Keratinocyte (primary cell): ENCODE measurements around the gene TMEM126A. TPM values are rescaled to one million over a fixed set of nuclear protein-coding genes. Genes with fewer than 3 reads are reported as not detected.

ENCODE experiments used
- DNase-seq: peaks from one replicate; pipeline ENCODE4 v3.0.0-alpha.2; 2011; ENCODE audit warnings: low read depth, missing footprints, low spot score
- FAIRE-seq: peaks from 2 replicates; lab custom pipeline; 2011; peaks lifted over from hg19 to GRCh38; lab: Jason Lieb, UNC
- H2AFZ ChIP-seq: 2 replicates; pipeline ENCODE4 v1.6.0; 2012; ENCODE audit warnings: low read length, control low read depth, inconsistent platforms; ENCODE audit not compliant: control insufficient read depth
- H3K27ac ChIP-seq: 2 replicates; pipeline ENCODE4 v1.5.1; 2011; ENCODE audit warnings: low read length; ENCODE audit not compliant: control insufficient read depth, insufficient read depth
- H3K27me3 ChIP-seq: 3 replicates; pipeline ENCODE4 v1.6.0; 2011; ENCODE audit warnings: low read length; ENCODE audit not compliant: control insufficient read depth, insufficient read depth; ENCODE audit errors: extremely low read depth
- H3K36me3 ChIP-seq, 2 experiments: 2 replicates in 1 of 2; 3 replicates in 1 of 2; pipeline ENCODE4 v1.5.1; 2011; ENCODE audit warnings: low read length in 2 of 2, mild to moderate bottlenecking in 1 of 2; ENCODE audit not compliant: control insufficient read depth in 2 of 2, insufficient read depth in 2 of 2; ENCODE audit errors: extremely low read depth in 1 of 2
- H3K4me1 ChIP-seq: 3 replicates; pipeline ENCODE4 v1.5.1; 2011; ENCODE audit warnings: low read length; ENCODE audit not compliant: control insufficient read depth, insufficient read depth; ENCODE audit errors: extremely low read depth
- H3K4me2 ChIP-seq: 3 replicates; pipeline ENCODE4 v1.6.0; 2011; ENCODE audit warnings: low read depth, low read length; ENCODE audit not compliant: control insufficient read depth, insufficient read depth; ENCODE audit errors: extremely low read depth
- H3K4me3 ChIP-seq, 3 experiments: fragments of 200-600 bp in 1 of 3; sonication (generic) in 1 of 3; 2 replicates in 2 of 3; 3 replicates in 1 of 3; pipeline ENCODE4 v1.5.1; 2011 to 2016; ENCODE audit warnings: low read length in 3 of 3, mild to moderate bottlenecking in 3 of 3, control low read depth in 2 of 3, inconsistent platforms in 1 of 3, low read depth in 1 of 3, mixed read lengths in 1 of 3, mixed run types in 1 of 3, moderate library complexity in 1 of 3; ENCODE audit not compliant: control insufficient read depth in 2 of 3, insufficient read depth in 2 of 3; ENCODE audit errors: extremely low read depth in 1 of 3
- H3K79me2 ChIP-seq: 2 replicates; pipeline ENCODE4 v1.6.0; 2012; ENCODE audit warnings: low read length; ENCODE audit not compliant: control insufficient read depth, insufficient read depth
- H3K9ac ChIP-seq: 3 replicates; pipeline ENCODE4 v1.6.0; 2011; ENCODE audit warnings: low read length; ENCODE audit not compliant: control insufficient read depth, insufficient read depth; ENCODE audit errors: extremely low read depth
- H3K9me1 ChIP-seq: 3 replicates; pipeline ENCODE4 v1.6.0; 2011; ENCODE audit warnings: low read length; ENCODE audit not compliant: control insufficient read depth, insufficient read depth; ENCODE audit errors: extremely low read depth
- H3K9me3 ChIP-seq: 2 replicates; pipeline ENCODE4 v1.5.1; 2012; ENCODE audit warnings: low read depth, low read length; ENCODE audit not compliant: control insufficient read depth
- H4K20me1 ChIP-seq: 3 replicates; pipeline ENCODE4 v1.6.0; 2011; ENCODE audit warnings: low read length; ENCODE audit not compliant: control insufficient read depth, insufficient read depth; ENCODE audit errors: extremely low read depth
- EZH2 ChIP-seq: IDR thresholded peaks from one replicate; pipeline ENCODE4 v1.6.1; 2012; ENCODE audit warnings: inconsistent platforms, mild to moderate bottlenecking, low read length, moderate library complexity
- dilution Hi-C: fragments of 300-500 bp; cut with MboI; formaldehyde crosslinking; loops from one replicate; pipeline ENCODE4 v1.7.0; 2020; ENCODE audit warnings: low sequenced_read_pairs; ENCODE audit not compliant: extremely low pct_ligation_motif_present
- polyA plus RNA-seq, 5 experiments: library from polyadenylated mRNA; depleted of rRNA in 3 of 5; stranded (reverse) in 3 of 5; stranded (forward) in 1 of 5; unstranded in 1 of 5; fragments of >200 nt; gene quantifications; 1 replicate in 1 of 5; 2 replicates in 3 of 5; 3 replicates in 1 of 5; pipeline versions ENCODE4 v1.2.1 to v1.2.3, GENCODE V29; 2011 to 2012; ENCODE audit warnings: missing spikeins in 2 of 5, low read depth in 1 of 5, low replicate concordance in 1 of 5
- TF ChIP-seq, protein P1 (sequence below), 3 experiments: IDR thresholded peaks in 1 of 3; conservative IDR thresholded peaks in 1 of 3; optimal IDR thresholded peaks in 1 of 3; 2 replicates in 2 of 3; 3 replicates in 1 of 3; pipeline versions ENCODE3 to v1.5.1; 2011; ENCODE audit warnings: low read length in 3 of 3, mild to moderate bottlenecking in 3 of 3, moderate library complexity in 2 of 3, control low read depth in 1 of 3, inconsistent platforms in 1 of 3; ENCODE audit not compliant: insufficient read depth in 2 of 3; ENCODE audit errors: extremely low read depth in 1 of 3

Gene TMEM126A
- polyA plus RNA-seq, 1 donor (not counting 4 experiments of a cell fraction or from before 2014, with no cell fraction given) = 70.2 TPM

DNA sequence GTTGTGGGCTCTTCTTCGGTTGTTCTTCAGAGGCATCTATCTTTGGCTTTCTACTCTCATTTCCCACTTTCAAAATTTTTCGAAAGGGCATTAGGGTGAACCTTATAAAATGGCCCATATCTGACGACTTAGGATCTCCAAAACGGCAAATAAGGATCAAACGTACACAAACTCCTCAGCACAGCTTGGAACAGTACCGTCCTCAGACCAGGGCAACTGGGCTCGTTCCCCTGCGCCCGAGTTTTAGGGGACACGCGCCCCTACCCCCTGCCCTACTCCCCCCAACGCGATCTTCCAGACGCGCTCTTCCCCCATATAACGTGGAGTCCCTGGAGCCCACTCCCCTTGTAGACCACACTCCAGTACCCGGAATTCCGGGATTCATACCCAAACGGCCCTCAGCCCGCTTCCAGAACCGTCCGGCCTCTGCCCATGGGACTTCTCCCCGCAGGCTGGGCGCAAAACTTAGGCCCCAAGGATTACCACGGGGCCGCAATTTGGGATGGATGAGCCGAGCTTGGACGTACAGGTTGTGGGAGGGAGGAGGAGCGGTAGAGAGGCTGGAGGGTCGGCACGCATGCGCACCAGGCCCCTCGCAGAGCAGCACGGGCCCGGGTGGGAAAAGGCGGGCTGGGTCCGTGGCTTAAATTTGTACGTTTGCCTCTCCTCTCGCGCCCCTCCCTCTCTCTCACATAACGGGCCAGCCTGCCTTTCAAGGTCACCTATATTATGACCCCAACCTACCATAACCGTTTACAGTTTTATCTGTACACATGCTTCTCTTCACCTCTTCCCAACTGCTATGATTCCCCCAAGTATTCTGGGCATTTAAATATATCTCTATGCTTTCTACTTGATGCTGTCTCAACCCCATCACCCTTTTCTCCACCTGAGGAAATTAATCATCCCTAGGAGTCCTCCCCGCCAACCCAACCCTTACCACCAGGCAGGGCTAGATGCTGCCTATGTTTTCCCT is 34.9 kb downstream of the TMEM126A start:
- H3K9me3 ChIP-seq = no peaks in the 10 kb centered on the region
- no peaks in the 10 kb centered on the region for H3K27me3 ChIP-seq
- peak overlapping the region; percentile 72 for H3K4me2 ChIP-seq
- FAIRE-seq = no peak
- TF ChIP-seq, protein P1, sequence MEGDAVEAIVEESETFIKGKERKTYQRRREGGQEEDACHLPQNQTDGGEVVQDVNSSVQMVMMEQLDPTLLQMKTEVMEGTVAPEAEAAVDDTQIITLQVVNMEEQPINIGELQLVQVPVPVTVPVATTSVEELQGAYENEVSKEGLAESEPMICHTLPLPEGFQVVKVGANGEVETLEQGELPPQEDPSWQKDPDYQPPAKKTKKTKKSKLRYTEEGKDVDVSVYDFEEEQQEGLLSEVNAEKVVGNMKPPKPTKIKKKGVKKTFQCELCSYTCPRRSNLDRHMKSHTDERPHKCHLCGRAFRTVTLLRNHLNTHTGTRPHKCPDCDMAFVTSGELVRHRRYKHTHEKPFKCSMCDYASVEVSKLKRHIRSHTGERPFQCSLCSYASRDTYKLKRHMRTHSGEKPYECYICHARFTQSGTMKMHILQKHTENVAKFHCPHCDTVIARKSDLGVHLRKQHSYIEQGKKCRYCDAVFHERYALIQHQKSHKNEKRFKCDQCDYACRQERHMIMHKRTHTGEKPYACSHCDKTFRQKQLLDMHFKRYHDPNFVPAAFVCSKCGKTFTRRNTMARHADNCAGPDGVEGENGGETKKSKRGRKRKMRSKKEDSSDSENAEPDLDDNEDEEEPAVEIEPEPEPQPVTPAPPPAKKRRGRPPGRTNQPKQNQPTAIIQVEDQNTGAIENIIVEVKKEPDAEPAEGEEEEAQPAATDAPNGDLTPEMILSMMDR (optimal IDR thresholded peaks at IDR 0.05 in 1 of 3, IDR thresholded peaks at IDR 0.05 in 1 of 3, conservative IDR thresholded peaks at IDR 0.05 in 1 of 3; ENCODE audit: extremely low read depth in 1 of 3, insufficient read depth in 2 of 3, low read length in 3 of 3) = no peak
- no peak for TF ChIP-seq EZH2
- no peaks in the 10 kb centered on the region for H3K79me2 ChIP-seq
- peak overlapping the region; percentile 77 for H2AFZ ChIP-seq
- peak overlapping the region; percentile 34 to 55 (median 36) for H3K4me3 ChIP-seq
- H3K4me1 ChIP-seq = no peaks in the 10 kb centered on the region
- no peak overlapping the region for H3K27ac ChIP-seq
- dilution Hi-C loops = no loop called here
- H3K36me3 ChIP-seq = no peaks in the 10 kb centered on the region
- peak overlapping the region; percentile 26 for H3K9ac ChIP-seq
- H3K9me1 ChIP-seq = no peaks in the 10 kb centered on the region
- no peaks in the 10 kb centered on the region for H4K20me1 ChIP-seq
- DNase-seq = no peak

DNA sequence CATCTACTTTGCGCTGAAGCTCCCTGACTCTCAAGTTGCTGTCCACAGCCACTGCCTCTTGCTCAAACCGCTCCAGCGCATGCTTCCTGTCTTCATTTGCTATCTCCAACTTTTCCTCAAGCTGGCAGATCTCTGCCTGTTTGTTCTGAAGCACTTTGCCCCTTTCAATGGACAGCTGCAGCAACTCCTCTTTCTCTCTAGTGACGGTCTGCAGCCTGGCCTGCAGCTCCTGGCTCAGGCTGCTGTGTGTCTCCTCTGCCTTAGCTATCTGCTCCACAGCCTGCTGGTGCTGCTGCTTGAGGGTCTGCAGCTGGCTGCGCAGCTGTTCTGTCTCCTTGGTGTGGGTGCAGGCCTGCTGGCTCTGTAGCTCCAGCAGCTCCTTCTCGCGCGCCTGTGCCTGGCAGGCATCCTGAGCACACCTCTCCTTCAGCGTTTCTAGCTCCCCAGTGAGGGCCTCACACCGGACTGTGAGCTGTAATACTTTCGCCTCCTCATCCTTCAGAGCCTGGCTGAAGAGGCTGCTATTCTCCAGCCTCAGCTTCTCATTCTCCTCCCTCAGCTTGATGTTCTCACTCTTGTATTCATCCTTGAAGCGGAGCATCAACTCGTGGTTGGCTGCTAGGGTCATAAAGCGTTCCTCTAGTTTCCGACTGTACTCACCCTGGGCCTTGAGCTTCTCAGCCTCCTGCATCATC is 37.5 kb downstream of the TMEM126A start:
- FAIRE-seq (no peak), DNase-seq (no peak)
- no peak for TF ChIP-seq EZH2
- TF ChIP-seq, protein P1 (optimal IDR thresholded peaks at IDR 0.05 in 1 of 3, IDR thresholded peaks at IDR 0.05 in 1 of 3, conservative IDR thresholded peaks at IDR 0.05 in 1 of 3; ENCODE audit: extremely low read depth in 1 of 3, insufficient read depth in 2 of 3, low read length in 3 of 3) = no peak
- Histone ChIP-seq H3K4me2 (peak overlapping the region; percentile 56), H3K36me3 (no peaks in the 10 kb centered on the region), H3K27ac (no peak overlapping the region), H4K20me1 (no peaks in the 10 kb centered on the region), H3K27me3 (no peaks in the 10 kb centered on the region), H3K9ac (no peak overlapping the region), H3K4me1 (no peaks in the 10 kb centered on the region), H3K4me3 (peak overlapping the region; percentile 0 to 52 (median 25)), H2AFZ (peak overlapping the region; percentile 60), H3K79me2 (no peaks in the 10 kb centered on the region), H3K9me1 (no peaks in the 10 kb centered on the region), H3K9me3 (no peaks in the 10 kb centered on the region)
- dilution Hi-C loops = no loop called here
